Keratinocyte (primary cell): ENCODE measurements around the gene ZNF433. TPM values are rescaled to one million over a fixed set of nuclear protein-coding genes. Genes with fewer than 3 reads are reported as not detected.

Source experiments
- DNase-seq: peaks from one replicate; pipeline ENCODE4 v3.0.0-alpha.2; 2011; ENCODE audit warnings: low read depth, missing footprints, low spot score
- FAIRE-seq: peaks from 2 replicates; lab custom pipeline; 2011; peaks lifted over from hg19 to GRCh38; lab: Jason Lieb, UNC
- H2AFZ ChIP-seq: 2 replicates; pipeline ENCODE4 v1.6.0; 2012; ENCODE audit warnings: low read length, control low read depth, inconsistent platforms; ENCODE audit not compliant: control insufficient read depth
- H3K27ac ChIP-seq: 2 replicates; pipeline ENCODE4 v1.5.1; 2011; ENCODE audit warnings: low read length; ENCODE audit not compliant: control insufficient read depth, insufficient read depth
- H3K27me3 ChIP-seq: 3 replicates; pipeline ENCODE4 v1.6.0; 2011; ENCODE audit warnings: low read length; ENCODE audit not compliant: control insufficient read depth, insufficient read depth; ENCODE audit errors: extremely low read depth
- H3K36me3 ChIP-seq, 2 experiments: 2 replicates in 1 of 2; 3 replicates in 1 of 2; pipeline ENCODE4 v1.5.1; 2011; ENCODE audit warnings: low read length in 2 of 2, mild to moderate bottlenecking in 1 of 2; ENCODE audit not compliant: control insufficient read depth in 2 of 2, insufficient read depth in 2 of 2; ENCODE audit errors: extremely low read depth in 1 of 2
- H3K4me1 ChIP-seq: 3 replicates; pipeline ENCODE4 v1.5.1; 2011; ENCODE audit warnings: low read length; ENCODE audit not compliant: control insufficient read depth, insufficient read depth; ENCODE audit errors: extremely low read depth
- H3K4me2 ChIP-seq: 3 replicates; pipeline ENCODE4 v1.6.0; 2011; ENCODE audit warnings: low read depth, low read length; ENCODE audit not compliant: control insufficient read depth, insufficient read depth; ENCODE audit errors: extremely low read depth
- H3K4me3 ChIP-seq, 3 experiments: fragments of 200-600 bp in 1 of 3; sonication (generic) in 1 of 3; 2 replicates in 2 of 3; 3 replicates in 1 of 3; pipeline ENCODE4 v1.5.1; 2011 to 2016; ENCODE audit warnings: low read length in 3 of 3, mild to moderate bottlenecking in 3 of 3, control low read depth in 2 of 3, inconsistent platforms in 1 of 3, low read depth in 1 of 3, mixed read lengths in 1 of 3, mixed run types in 1 of 3, moderate library complexity in 1 of 3; ENCODE audit not compliant: control insufficient read depth in 2 of 3, insufficient read depth in 2 of 3; ENCODE audit errors: extremely low read depth in 1 of 3
- H3K79me2 ChIP-seq: 2 replicates; pipeline ENCODE4 v1.6.0; 2012; ENCODE audit warnings: low read length; ENCODE audit not compliant: control insufficient read depth, insufficient read depth
- H3K9ac ChIP-seq: 3 replicates; pipeline ENCODE4 v1.6.0; 2011; ENCODE audit warnings: low read length; ENCODE audit not compliant: control insufficient read depth, insufficient read depth; ENCODE audit errors: extremely low read depth
- H3K9me1 ChIP-seq: 3 replicates; pipeline ENCODE4 v1.6.0; 2011; ENCODE audit warnings: low read length; ENCODE audit not compliant: control insufficient read depth, insufficient read depth; ENCODE audit errors: extremely low read depth
- H3K9me3 ChIP-seq: 2 replicates; pipeline ENCODE4 v1.5.1; 2012; ENCODE audit warnings: low read depth, low read length; ENCODE audit not compliant: control insufficient read depth
- H4K20me1 ChIP-seq: 3 replicates; pipeline ENCODE4 v1.6.0; 2011; ENCODE audit warnings: low read length; ENCODE audit not compliant: control insufficient read depth, insufficient read depth; ENCODE audit errors: extremely low read depth
- CTCF ChIP-seq, 3 experiments: IDR thresholded peaks in 1 of 3; conservative IDR thresholded peaks in 1 of 3; optimal IDR thresholded peaks in 1 of 3; 2 replicates in 2 of 3; 3 replicates in 1 of 3; pipeline versions ENCODE3 to v1.5.1; 2011; ENCODE audit warnings: low read length in 3 of 3, mild to moderate bottlenecking in 3 of 3, moderate library complexity in 2 of 3, control low read depth in 1 of 3, inconsistent platforms in 1 of 3; ENCODE audit not compliant: insufficient read depth in 2 of 3; ENCODE audit errors: extremely low read depth in 1 of 3
- EZH2 ChIP-seq: IDR thresholded peaks from one replicate; pipeline ENCODE4 v1.6.1; 2012; ENCODE audit warnings: inconsistent platforms, mild to moderate bottlenecking, low read length, moderate library complexity
- dilution Hi-C: fragments of 300-500 bp; cut with MboI; formaldehyde crosslinking; loops from one replicate; pipeline ENCODE4 v1.7.0; 2020; ENCODE audit warnings: low sequenced_read_pairs; ENCODE audit not compliant: extremely low pct_ligation_motif_present
- polyA plus RNA-seq, 5 experiments: library from polyadenylated mRNA; depleted of rRNA in 3 of 5; stranded (reverse) in 3 of 5; stranded (forward) in 1 of 5; unstranded in 1 of 5; fragments of >200 nt; gene quantifications; 1 replicate in 1 of 5; 2 replicates in 3 of 5; 3 replicates in 1 of 5; pipeline versions ENCODE4 v1.2.1 to v1.2.3, GENCODE V29; 2011 to 2012; ENCODE audit warnings: missing spikeins in 2 of 5, low read depth in 1 of 5, low replicate concordance in 1 of 5

The ZNF433 gene
- polyA plus RNA-seq, 1 donor (not counting 4 experiments of a cell fraction or from before 2014, with no cell fraction given), result 4.7 TPM

GRCh38 chr19:12047868-12048267 is 12.4 kb upstream of the ZNF433 start:
- Histone ChIP-seq H3K9me3 (peaks cover 6% of the 10 kb centered on the region), H3K27ac (no peak overlapping the region), H4K20me1 (no peaks in the 10 kb centered on the region), H3K4me1 (peaks cover 6% of the 10 kb centered on the region), H3K9ac (no peak overlapping the region), H3K36me3 (peaks cover 0 to 4% of the 10 kb centered on the region in 2 experiments), H3K4me3 (no peak overlapping the region), H3K4me2 (no peak overlapping the region), H3K79me2 (no peaks in the 10 kb centered on the region), H3K27me3 (no peaks in the 10 kb centered on the region), H2AFZ (no peak overlapping the region), H3K9me1 (no peaks in the 10 kb centered on the region)
- dilution Hi-C loops, result no loop called here
- no peak for TF ChIP-seq EZH2
- no peak for TF ChIP-seq CTCF (optimal IDR thresholded peaks at IDR 0.05 in 1 of 3, IDR thresholded peaks at IDR 0.05 in 1 of 3, conservative IDR thresholded peaks at IDR 0.05 in 1 of 3; ENCODE audit: extremely low read depth in 1 of 3, insufficient read depth in 2 of 3, low read length in 3 of 3)
- FAIRE-seq (no peak), DNase-seq (no peak)

- dilution Hi-C loops, result no loop called here
- Histone ChIP-seq H3K9ac (no peak overlapping the region), H3K36me3 (peaks cover 0 to 4% of the 10 kb centered on the region in 2 experiments), H3K79me2 (no peaks in the 10 kb centered on the region), H3K9me3 (peaks cover 10% of the 10 kb centered on the region), H3K27me3 (no peaks in the 10 kb centered on the region), H4K20me1 (no peaks in the 10 kb centered on the region), H2AFZ (no peak overlapping the region), H3K9me1 (no peaks in the 10 kb centered on the region), H3K4me3 (no peak overlapping the region), H3K4me1 (no peaks in the 10 kb centered on the region), H3K4me2 (no peak overlapping the region), H3K27ac (no peak overlapping the region)
- no peak for DNase-seq
- TF ChIP-seq EZH2 (no peak), CTCF (optimal IDR thresholded peaks at IDR 0.05 in 1 of 3, IDR thresholded peaks at IDR 0.05 in 1 of 3, conservative IDR thresholded peaks at IDR 0.05 in 1 of 3; ENCODE audit: extremely low read depth in 1 of 3, insufficient read depth in 2 of 3, low read length in 3 of 3) (no peak)
- FAIRE-seq, result no peak
Measured at GRCh38 chr19:12043752-12044422, 8.4 kb upstream of the ZNF433 start.
